Neural cell (in vitro differentiated cells): ENCODE measurements around the gene COQ4.

Experiments
- CTCF ChIP-seq: fragments of 450-650 bp; IDR thresholded peaks from 2 replicates; pipeline ENCODE4 v1.5.1; 2014; ENCODE audit warnings: antibody characterized with exemption, mild to moderate bottlenecking, moderate library complexity; ENCODE audit not compliant: poor library complexity, severe bottlenecking
- EP300 ChIP-seq: fragments of 450-650 bp; conservative IDR thresholded peaks from 2 replicates; pipeline ENCODE4 v1.6.1; 2014; ENCODE audit warnings: antibody characterized with exemption, mild to moderate bottlenecking, moderate library complexity; ENCODE audit not compliant: poor library complexity, severe bottlenecking
- EZH2 ChIP-seq: fragments of 200-600, 300-800 bp; shearing (Covaris generic), sonication (generic); IDR thresholded peaks from 2 replicates; pipeline ENCODE4 v1.6.1; 2014; ENCODE audit warnings: antibody characterized with exemption, low read length, borderline replicate concordance, mild to moderate bottlenecking; ENCODE audit not compliant: insufficient read depth, poor library complexity, severe bottlenecking
- POLR2AphosphoS5 ChIP-seq: IDR thresholded peaks from 2 replicates; pipeline ENCODE4 v1.6.1; 2012
- RAD21 ChIP-seq: fragments of 450-650 bp; conservative IDR thresholded peaks from 2 replicates; pipeline ENCODE4 v1.6.1; 2014; ENCODE audit warnings: antibody characterized with exemption, mild to moderate bottlenecking, moderate library complexity
- SMC3 ChIP-seq: fragments of 450-650 bp; conservative IDR thresholded peaks from 2 replicates; pipeline ENCODE4 v1.6.1; 2014; ENCODE audit warnings: antibody characterized with exemption, mild to moderate bottlenecking, moderate library complexity; ENCODE audit not compliant: poor library complexity

DNA sequence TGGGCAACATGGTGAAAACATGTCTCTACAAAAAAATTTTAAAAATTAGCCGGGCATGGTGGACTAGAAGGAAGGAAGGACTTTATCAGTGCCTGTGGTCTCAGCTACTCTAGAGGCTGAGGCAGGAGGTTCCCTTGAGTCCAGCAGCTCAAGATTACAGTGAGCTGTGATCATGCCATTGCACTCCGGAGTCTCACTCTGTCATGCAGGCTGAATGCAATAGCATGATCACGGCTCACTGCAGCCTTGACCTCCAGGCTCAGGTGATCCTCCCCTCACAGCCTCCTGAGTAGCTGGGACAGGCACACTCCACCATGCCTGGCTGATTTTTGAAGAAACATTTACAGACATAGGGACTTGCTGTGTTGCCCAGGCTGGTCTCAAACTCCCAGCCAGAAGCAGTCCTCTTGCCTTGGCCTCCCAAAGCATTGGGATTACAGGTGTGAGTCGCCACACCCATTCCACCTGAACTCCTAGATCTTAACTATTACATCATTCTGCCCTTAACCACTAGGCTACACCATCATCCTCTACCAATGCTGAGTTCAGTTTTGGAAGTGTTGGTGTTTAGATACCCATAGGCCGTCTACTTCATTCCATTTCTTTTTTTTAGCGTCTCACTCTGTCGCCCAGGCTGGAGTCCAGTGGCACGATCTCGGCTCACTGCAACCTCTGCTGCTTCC lies 46.5 kb downstream of the COQ4 start:
- TF ChIP-seq CTCF (no peak), POLR2AphosphoS5 (no peak), SMC3 (no peak), EZH2 (no peak), RAD21 (no peak), EP300 (no peak)
